ENCODE measurements around the gene ARHGEF3.

ARHGEF3 gene

DNA sequence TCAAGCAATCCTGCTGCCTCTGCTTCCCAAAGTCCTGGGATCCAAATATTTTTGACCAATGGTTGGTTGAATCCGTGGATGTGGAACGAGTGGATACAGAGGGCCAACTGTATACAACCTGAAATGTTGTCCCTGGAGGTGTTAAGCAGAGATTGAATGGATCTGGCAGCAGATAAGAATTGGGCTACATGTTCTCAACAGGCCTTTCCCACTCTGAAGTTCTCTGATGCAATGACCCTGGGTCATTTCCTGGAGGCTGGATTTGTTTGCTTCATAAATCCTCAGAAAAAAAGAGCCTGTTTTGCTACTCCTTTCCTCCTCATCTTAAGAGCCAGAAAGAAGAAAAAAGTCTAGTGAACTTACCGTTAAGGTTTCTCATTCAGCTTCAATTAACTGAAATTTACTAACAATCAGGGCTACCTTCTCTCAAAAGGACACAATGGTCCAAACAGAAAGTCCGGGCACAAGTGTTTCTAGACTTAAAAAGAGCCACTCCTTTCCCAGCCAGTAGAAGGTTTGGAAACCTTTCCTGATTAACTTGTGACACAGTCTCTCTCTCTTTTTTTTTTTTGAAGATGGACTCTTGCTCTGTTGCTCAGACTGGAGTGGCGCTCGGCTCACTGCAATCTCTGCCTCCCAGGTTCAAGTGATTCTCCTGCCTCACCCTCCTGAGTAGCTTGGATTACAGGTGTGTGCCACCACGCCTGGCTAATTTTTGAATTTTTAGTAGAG, 6.5 kb downstream of the ARHGEF3 start:
- DNase-seq (ENCODE audit: insufficient read length, low spot score) (no peak), FAIRE-seq (no peak)
- TF ChIP-seq, protein P1, sequence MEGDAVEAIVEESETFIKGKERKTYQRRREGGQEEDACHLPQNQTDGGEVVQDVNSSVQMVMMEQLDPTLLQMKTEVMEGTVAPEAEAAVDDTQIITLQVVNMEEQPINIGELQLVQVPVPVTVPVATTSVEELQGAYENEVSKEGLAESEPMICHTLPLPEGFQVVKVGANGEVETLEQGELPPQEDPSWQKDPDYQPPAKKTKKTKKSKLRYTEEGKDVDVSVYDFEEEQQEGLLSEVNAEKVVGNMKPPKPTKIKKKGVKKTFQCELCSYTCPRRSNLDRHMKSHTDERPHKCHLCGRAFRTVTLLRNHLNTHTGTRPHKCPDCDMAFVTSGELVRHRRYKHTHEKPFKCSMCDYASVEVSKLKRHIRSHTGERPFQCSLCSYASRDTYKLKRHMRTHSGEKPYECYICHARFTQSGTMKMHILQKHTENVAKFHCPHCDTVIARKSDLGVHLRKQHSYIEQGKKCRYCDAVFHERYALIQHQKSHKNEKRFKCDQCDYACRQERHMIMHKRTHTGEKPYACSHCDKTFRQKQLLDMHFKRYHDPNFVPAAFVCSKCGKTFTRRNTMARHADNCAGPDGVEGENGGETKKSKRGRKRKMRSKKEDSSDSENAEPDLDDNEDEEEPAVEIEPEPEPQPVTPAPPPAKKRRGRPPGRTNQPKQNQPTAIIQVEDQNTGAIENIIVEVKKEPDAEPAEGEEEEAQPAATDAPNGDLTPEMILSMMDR (IDR thresholded peaks at IDR 0.05; ENCODE audit: insufficient read depth, missing control alignments): no peak

DNA sequence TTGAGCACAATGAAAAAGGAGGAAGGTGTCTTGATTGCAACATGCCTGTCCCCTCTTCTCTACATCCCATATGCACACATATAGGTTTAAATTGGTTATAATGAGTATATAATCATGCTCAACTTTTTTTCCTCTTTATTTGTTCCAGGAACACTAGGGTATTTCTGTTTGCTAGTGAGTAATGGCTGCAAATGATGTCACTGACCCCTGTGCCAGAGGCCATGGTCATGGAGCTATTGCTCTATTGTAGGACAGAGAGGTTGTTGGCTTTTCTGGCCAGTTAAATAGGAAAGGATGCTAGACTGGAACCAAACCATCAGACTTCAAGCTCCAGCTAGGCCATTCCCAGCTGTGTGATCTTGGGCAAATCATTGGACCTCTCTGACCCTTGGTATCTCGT, 9.6 kb downstream of the ARHGEF3 start:
- DNase-seq (ENCODE audit: insufficient read length, low spot score) (no peak), FAIRE-seq (no peak)

DNA sequence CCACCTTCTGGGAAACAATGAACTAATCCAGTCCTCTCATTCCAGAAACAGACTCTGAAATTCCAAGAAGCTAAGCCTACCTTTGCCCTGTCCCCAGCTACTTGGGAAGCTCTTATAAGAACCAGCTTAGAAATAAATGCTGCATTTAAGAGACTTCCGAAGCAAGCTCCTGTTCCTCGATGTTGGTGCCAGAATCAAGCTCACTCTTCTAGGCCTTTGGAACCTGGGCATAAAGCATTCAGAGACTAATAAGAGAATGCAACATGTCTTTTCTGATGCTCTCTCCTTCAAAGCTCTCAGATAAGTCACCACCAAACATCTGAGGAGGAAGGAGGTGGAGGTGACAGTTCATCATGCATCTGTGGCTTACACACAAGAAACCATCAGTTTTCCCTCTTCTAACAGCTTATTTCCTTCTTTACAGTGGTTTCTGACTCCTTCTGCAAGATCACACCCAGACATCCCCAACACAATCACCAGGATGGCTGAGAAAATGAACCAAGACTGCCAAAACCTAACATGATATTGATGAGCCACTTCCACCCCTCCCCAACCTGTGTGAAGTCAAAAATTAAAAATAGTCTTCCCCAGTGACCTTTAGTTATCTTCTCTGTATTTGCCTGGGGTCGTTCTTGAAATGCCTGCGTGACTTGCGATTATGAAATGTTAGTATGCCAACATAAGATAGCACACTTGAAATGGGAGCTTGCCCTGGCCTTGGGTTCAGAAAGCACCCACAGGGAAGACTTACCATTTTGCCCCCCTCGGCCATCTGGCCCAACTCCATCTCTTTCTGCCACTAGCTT, 11.5 kb downstream of the ARHGEF3 start:
- TF ChIP-seq, protein P1 (IDR thresholded peaks at IDR 0.05; ENCODE audit: insufficient read depth, missing control alignments): no peak
- DNase-seq (ENCODE audit: insufficient read length, low spot score): no peak
- FAIRE-seq: no peak

More for the DNA sequence above, 9.6 kb downstream of the ARHGEF3 start:
- TF ChIP-seq, protein P1 (IDR thresholded peaks at IDR 0.05; ENCODE audit: insufficient read depth, missing control alignments): no peak

DNA sequence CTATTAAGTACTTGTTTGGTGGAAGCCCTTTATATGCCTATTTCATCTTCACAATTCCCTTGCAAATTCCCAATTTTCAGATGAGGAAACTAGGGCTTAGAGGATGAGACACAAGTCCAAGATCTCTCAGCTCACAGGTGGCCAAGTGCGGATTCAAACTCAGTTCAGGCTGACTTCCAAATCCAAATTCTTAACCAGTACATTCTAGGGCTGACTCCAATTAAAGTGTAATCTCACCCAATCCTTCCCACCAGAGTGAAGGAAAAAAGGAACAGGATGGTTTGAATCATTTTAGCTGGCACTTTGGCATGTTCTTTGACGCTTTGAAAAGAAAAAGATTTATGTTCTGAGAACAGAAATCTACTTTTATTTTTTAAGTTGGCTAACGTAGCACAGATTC, 12.7 kb downstream of the ARHGEF3 start:
- FAIRE-seq: no peak
- TF ChIP-seq, protein P1 (IDR thresholded peaks at IDR 0.05; ENCODE audit: insufficient read depth, missing control alignments): no peak

DNA sequence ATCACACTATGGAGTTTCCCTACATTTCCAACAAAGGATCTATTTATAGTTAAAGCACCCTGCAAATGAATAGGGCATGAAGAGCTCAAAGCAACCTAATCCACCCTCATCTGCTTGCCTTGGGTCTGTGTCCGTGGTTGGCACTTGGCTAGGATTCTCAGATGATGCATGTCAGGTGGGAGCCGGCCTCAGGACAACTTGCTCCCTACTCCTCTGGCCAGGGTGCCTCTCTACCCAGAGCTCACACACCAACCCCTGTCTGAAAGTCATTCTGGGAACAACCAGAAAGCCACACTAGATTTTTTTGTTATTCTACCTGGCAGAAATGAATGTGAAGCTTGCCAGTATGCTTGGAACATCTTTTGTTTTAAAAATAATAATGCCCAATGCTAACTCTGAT, 13.2 kb downstream of the ARHGEF3 start:
- TF ChIP-seq, protein P1 (IDR thresholded peaks at IDR 0.05; ENCODE audit: insufficient read depth, missing control alignments): no peak
- no peak for FAIRE-seq

More for the DNA sequence above, 12.7 kb downstream of the ARHGEF3 start:
- no peak for DNase-seq (ENCODE audit: insufficient read length, low spot score)

DNA sequence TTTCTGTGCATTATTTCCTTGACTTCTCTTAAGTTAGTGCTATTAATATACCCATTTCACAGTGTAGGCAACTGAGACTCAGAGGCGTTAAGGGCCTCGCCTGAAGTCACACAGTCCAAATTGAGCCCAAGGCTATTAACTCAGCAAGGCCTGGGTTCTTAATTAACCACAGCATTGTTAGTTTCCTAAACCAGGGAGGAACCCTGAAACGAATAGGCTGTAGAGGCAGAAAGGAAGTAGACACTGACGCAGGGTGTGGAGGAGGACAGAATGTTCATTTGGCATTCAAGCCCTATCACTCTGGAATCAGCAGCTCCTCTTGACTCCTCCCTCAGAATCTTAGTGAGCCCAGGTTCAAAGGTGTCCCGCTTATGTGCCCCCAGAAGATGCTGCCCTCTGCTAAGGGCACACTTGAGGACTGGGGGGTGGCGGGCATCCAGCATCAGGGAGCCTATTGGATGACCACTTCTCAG, 13.9 kb downstream of the ARHGEF3 start:
- no peak for FAIRE-seq
- no peak for DNase-seq (ENCODE audit: insufficient read length, low spot score)
- TF ChIP-seq, protein P1 (IDR thresholded peaks at IDR 0.05; ENCODE audit: insufficient read depth, missing control alignments): no peak

More for the DNA sequence above, 13.2 kb downstream of the ARHGEF3 start:
- no peak for DNase-seq (ENCODE audit: insufficient read length, low spot score)

Measured in D721Med (cell line).